ENCODE results near the gene DIAPH2. TPM values are rescaled to one million over a fixed set of nuclear protein-coding genes. Genes with fewer than 3 reads are reported as not detected.

The DIAPH2 gene
- total and polyA plus RNA-seq, 2 experiments from 2014 or later, result 16.2 to 56.6 TPM

DNA sequence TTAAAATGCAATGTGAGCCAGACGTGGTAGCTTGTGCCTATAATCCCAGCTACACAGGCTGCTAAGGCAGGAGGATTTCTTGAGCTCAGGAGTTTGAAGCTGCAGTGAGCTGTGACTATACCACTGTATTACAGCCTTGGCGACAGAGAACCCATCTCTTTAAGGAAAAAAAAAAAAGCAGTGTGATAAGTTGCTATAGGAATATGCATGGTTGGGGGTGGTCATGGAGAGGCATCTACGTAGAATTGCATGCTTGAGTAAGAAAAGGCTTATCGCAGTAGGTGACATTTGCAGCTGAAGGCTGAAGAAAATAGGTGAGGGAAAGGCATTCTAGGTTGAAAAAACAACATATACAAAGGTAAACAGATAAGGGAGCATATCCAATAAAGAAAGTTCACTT, 4.1 kb downstream of the DIAPH2 start (continued):
- TF ChIP-seq, protein P1, sequence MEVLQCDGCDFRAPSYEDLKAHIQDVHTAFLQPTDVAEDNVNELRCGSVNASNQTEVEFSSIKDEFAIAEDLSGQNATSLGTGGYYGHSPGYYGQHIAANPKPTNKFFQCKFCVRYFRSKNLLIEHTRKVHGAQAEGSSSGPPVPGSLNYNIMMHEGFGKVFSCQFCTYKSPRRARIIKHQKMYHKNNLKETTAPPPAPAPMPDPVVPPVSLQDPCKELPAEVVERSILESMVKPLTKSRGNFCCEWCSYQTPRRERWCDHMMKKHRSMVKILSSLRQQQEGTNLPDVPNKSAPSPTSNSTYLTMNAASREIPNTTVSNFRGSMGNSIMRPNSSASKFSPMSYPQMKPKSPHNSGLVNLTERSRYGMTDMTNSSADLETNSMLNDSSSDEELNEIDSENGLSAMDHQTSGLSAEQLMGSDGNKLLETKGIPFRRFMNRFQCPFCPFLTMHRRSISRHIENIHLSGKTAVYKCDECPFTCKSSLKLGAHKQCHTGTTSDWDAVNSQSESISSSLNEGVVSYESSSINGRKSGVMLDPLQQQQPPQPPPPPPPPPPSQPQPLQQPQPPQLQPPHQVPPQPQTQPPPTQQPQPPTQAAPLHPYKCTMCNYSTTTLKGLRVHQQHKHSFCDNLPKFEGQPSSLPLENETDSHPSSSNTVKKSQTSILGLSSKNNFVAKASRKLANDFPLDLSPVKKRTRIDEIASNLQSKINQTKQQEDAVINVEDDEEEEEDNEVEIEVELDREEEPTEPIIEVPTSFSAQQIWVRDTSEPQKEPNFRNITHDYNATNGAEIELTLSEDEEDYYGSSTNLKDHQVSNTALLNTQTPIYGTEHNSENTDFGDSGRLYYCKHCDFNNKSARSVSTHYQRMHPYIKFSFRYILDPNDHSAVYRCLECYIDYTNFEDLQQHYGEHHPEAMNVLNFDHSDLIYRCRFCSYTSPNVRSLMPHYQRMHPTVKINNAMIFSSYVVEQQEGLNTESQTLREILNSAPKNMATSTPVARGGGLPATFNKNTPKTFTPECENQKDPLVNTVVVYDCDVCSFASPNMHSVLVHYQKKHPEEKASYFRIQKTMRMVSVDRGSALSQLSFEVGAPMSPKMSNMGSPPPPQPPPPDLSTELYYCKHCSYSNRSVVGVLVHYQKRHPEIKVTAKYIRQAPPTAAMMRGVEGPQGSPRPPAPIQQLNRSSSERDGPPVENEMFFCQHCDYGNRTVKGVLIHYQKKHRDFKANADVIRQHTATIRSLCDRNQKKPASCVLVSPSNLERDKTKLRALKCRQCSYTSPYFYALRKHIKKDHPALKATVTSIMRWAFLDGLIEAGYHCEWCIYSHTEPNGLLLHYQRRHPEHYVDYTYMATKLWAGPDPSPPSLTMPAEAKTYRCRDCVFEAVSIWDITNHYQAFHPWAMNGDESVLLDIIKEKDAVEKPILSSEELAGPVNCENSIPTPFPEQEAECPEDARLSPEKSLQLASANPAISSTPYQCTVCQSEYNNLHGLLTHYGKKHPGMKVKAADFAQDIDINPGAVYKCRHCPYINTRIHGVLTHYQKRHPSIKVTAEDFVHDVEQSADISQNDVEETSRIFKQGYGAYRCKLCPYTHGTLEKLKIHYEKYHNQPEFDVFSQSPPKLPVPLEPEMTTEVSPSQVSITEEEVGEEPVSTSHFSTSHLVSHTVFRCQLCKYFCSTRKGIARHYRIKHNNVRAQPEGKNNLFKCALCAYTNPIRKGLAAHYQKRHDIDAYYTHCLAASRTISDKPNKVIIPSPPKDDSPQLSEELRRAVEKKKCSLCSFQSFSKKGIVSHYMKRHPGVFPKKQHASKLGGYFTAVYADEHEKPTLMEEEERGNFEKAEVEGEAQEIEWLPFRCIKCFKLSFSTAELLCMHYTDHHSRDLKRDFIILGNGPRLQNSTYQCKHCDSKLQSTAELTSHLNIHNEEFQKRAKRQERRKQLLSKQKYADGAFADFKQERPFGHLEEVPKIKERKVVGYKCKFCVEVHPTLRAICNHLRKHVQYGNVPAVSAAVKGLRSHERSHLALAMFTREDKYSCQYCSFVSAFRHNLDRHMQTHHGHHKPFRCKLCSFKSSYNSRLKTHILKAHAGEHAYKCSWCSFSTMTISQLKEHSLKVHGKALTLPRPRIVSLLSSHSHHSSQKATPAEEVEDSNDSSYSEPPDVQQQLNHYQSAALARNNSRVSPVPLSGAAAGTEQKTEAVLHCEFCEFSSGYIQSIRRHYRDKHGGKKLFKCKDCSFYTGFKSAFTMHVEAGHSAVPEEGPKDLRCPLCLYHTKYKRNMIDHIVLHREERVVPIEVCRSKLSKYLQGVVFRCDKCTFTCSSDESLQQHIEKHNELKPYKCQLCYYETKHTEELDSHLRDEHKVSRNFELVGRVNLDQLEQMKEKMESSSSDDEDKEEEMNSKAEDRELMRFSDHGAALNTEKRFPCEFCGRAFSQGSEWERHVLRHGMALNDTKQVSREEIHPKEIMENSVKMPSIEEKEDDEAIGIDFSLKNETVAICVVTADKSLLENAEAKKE (CRISPR knock-in tag; IDR thresholded peaks at IDR 0.05), result no peak
- TF ChIP-seq EZH2phosphoT487 (IDR thresholded peaks at IDR 0.05; ENCODE audit: unreplicated experiment) (no peak), ZNF114 (CRISPR knock-in tag; IDR thresholded peaks at IDR 0.05) (no peak), NANOG (IDR thresholded peaks at IDR 0.05; ENCODE audit: borderline replicate concordance) (no peak)

DNA sequence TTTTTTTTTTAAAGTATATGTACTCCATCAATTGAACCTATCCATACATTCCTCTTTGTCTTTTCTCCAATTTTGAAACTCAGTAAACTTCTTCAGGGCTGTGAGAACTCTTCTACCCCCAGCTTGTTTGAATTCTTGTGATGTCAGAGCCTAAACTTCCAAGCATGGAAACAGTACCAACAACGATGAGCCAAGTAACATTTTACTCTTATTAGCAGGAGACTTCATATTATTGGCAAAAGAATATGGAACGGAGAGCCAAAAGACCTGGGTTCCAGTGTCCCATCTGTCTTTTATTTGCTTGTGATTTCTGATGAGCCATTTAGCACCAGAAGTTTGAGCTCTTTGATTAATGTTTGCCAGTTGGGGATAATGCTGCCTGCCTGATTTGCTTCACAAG, 5.3 kb downstream of the DIAPH2 start:
- no peak for DNase-seq (ENCODE audit: low spot score)
- Mint-ChIP-seq H3K4me1 (peaks cover 34% of the 10 kb centered on the region), H3K36me3 (ENCODE audit: low read depth) (no peaks in the 10 kb centered on the region), H3K4me3 (no peak overlapping the region), H3K9me3 (no peaks in the 10 kb centered on the region), H3K27me3 (ENCODE audit: insufficient read depth, low read depth, poor library complexity) (no peaks in the 10 kb centered on the region), H3K27ac (no peak overlapping the region)
- peaks cover 12% of the 10 kb centered on the region for H3K79me2 ChIP-seq (replicated peaks; ENCODE audit: insufficient read depth)
- no peak overlapping the region for H3K4me2 ChIP-seq
- H3K4me1 ChIP-seq (ENCODE audit: insufficient read depth), result peaks cover 43% of the 10 kb centered on the region
- no peak overlapping the region for H2AFZ ChIP-seq
- TF ChIP-seq, protein P2, sequence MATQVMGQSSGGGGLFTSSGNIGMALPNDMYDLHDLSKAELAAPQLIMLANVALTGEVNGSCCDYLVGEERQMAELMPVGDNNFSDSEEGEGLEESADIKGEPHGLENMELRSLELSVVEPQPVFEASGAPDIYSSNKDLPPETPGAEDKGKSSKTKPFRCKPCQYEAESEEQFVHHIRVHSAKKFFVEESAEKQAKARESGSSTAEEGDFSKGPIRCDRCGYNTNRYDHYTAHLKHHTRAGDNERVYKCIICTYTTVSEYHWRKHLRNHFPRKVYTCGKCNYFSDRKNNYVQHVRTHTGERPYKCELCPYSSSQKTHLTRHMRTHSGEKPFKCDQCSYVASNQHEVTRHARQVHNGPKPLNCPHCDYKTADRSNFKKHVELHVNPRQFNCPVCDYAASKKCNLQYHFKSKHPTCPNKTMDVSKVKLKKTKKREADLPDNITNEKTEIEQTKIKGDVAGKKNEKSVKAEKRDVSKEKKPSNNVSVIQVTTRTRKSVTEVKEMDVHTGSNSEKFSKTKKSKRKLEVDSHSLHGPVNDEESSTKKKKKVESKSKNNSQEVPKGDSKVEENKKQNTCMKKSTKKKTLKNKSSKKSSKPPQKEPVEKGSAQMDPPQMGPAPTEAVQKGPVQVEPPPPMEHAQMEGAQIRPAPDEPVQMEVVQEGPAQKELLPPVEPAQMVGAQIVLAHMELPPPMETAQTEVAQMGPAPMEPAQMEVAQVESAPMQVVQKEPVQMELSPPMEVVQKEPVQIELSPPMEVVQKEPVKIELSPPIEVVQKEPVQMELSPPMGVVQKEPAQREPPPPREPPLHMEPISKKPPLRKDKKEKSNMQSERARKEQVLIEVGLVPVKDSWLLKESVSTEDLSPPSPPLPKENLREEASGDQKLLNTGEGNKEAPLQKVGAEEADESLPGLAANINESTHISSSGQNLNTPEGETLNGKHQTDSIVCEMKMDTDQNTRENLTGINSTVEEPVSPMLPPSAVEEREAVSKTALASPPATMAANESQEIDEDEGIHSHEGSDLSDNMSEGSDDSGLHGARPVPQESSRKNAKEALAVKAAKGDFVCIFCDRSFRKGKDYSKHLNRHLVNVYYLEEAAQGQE (IDR thresholded peaks at IDR 0.05; ENCODE audit: unreplicated experiment), result no peak
- TF ChIP-seq POLR2AphosphoS5 (IDR thresholded peaks at IDR 0.05; ENCODE audit: low read depth) (no peak), NANOG (IDR thresholded peaks at IDR 0.05; ENCODE audit: borderline replicate concordance) (no peak)
- no peak overlapping the region for H3K27ac ChIP-seq (ENCODE audit: low read depth)
- ATAC-seq, result no peak
- no peak overlapping the region for H3K4me3 ChIP-seq
- no peaks in the 10 kb centered on the region for H3F3A ChIP-seq (replicated peaks; ENCODE audit: low read depth)
- H3K27me3 ChIP-seq (ENCODE audit: insufficient read depth), result no peaks in the 10 kb centered on the region
- no peaks in the 10 kb centered on the region for H4K20me1 ChIP-seq (replicated peaks; ENCODE audit: insufficient read depth)
- H3K9me2 ChIP-seq (ENCODE audit: insufficient read depth), result no peaks in the 10 kb centered on the region
- H3K36me3 ChIP-seq (ENCODE audit: insufficient read depth), result no peaks in the 10 kb centered on the region

All from GM23338 (cell line).